A549 (cell line): Measurements from ENCODE around the gene FCRL2. TPM values are rescaled to one million over a fixed set of nuclear protein-coding genes. Genes with fewer than 3 reads are reported as not detected.

ENCODE experiments used
- ATAC-seq, 2 experiments: fragments of 200-7000 bp in 1 of 2; fragments of >200 bp in 1 of 2; cut with Nextera tagmentation in 1 of 2; cut with Tn5 transposase in 1 of 2; 3 replicates each; pipeline versions ENCODE4 v1.8.0 to v1.9.1; 2018 to 2020; ENCODE audit warnings: mild to moderate bottlenecking in 1 of 2, moderate library complexity in 1 of 2
- CTCF ChIA-PET: fragments of 300-600 bp; sonication (Branson Sonifier 250); formaldehyde crosslinking; extraction: SDS; loops from one replicate; lab custom pipeline; 2021; ENCODE audit warnings: antibody characterized with exemption, inconsistent platforms; lab: Yijun Ruan, JAX
- POLR2A ChIA-PET: fragments of 350-600 bp; formaldehyde crosslinking; extraction: SDS; loops from one replicate; lab custom pipeline; 2021; ENCODE audit warnings: antibody characterized with exemption, inconsistent platforms; lab: Yijun Ruan, JAX
- DNase-seq, 2 experiments: peaks; one replicate each; pipeline versions ENCODE4 v3.0.0 to v3.0.0-alpha.2; 2011 to 2016; ENCODE audit warnings: low read depth in 1 of 2, low spot score in 1 of 2
- FAIRE-seq: peaks from 2 replicates; lab custom pipeline; 2011; peaks lifted over from hg19 to GRCh38; lab: Jason Lieb, UNC
- H3K27ac ChIP-seq, 2 experiments: fragments of >200 bp; sonication (Bioruptor Twin); formaldehyde crosslinking; 3 replicates each; pipeline ENCODE4 v1.5.1; 2016 to 2017
- H3K4me1 ChIP-seq: fragments of >200 bp; sonication (Bioruptor Twin); formaldehyde crosslinking; 3 replicates; pipeline ENCODE4 v1.6.1; 2016
- H3K4me2 ChIP-seq: fragments of >200 bp; sonication (Bioruptor Twin); formaldehyde crosslinking; 3 replicates; pipeline ENCODE4 v1.6.1; 2016
- H3K4me3 ChIP-seq: fragments of >200 bp; sonication (Bioruptor Twin); formaldehyde crosslinking; 3 replicates; pipeline ENCODE4 v1.5.1; 2016
- H3K9me3 ChIP-seq: fragments of >200 bp; sonication (Bioruptor Twin); formaldehyde crosslinking; 3 replicates; pipeline ENCODE4 v1.6.1; 2016
- BHLHE40 ChIP-seq: IDR thresholded peaks from 2 replicates; pipeline ENCODE4 v1.6.1; 2012; ENCODE audit warnings: low read depth, low read length, inconsistent platforms
- CEBPB ChIP-seq, 2 experiments: fragments of >200 bp in 1 of 2; sonication (Bioruptor Twin) in 1 of 2; formaldehyde crosslinking in 1 of 2; IDR thresholded peaks; 2 replicates each; pipeline ENCODE4 v1.6.1; 2012 to 2016
- E2F6 ChIP-seq: IDR thresholded peaks from 2 replicates; pipeline ENCODE4 v1.6.1; 2012; ENCODE audit warnings: low read depth, borderline replicate concordance
- EHF ChIP-seq: fragments of 250-450 bp; sonication (Bioruptor Pico); IDR thresholded peaks from 2 replicates; pipeline ENCODE4 v1.5.0; 2020; ENCODE audit warnings: mild to moderate bottlenecking
- EP300 ChIP-seq, 2 experiments: fragments of >200 bp; sonication (Bioruptor Twin); formaldehyde crosslinking; IDR thresholded peaks; 2 replicates in 1 of 2; 3 replicates in 1 of 2; pipeline ENCODE4 v1.6.1; 2016 to 2017
- FOSB ChIP-seq: fragments of 250-450 bp; sonication (Bioruptor Pico); IDR thresholded peaks from 2 replicates; pipeline ENCODE4 v1.5.0; 2020; ENCODE audit warnings: mild to moderate bottlenecking, moderate library complexity
- FOSL2 ChIP-seq, 2 experiments: fragments of 450-650 bp in 1 of 2; fragments of >200 bp in 1 of 2; sonication (Bioruptor Twin) in 1 of 2; formaldehyde crosslinking; IDR thresholded peaks; 2 replicates each; pipeline versions ENCODE4 v1.5.0 to v1.6.1; 2016 to 2020; ENCODE audit warnings: mild to moderate bottlenecking in 1 of 2, moderate library complexity in 1 of 2
- FOXS1 ChIP-seq: fragments of 250-450 bp; sonication (Bioruptor Pico); IDR thresholded peaks from 2 replicates; pipeline ENCODE4 v1.5.0; 2020; ENCODE audit warnings: mild to moderate bottlenecking, moderate library complexity
- HDAC2 ChIP-seq: fragments of 200-600 bp; sonication (generic); IDR thresholded peaks from 2 replicates; pipeline ENCODE4 v1.6.1; 2016
- HES2 ChIP-seq: fragments of >200 bp; sonication (Bioruptor Twin); formaldehyde crosslinking; IDR thresholded peaks from 2 replicates; pipeline ENCODE4 v1.6.1; 2016
- HMGXB4 ChIP-seq: fragments of 250-450 bp; sonication (Bioruptor Pico); IDR thresholded peaks from 2 replicates; pipeline ENCODE4 v1.5.0; 2021; ENCODE audit warnings: mild to moderate bottlenecking, moderate library complexity, borderline replicate concordance
- JUN ChIP-seq, 2 experiments: fragments of >200 bp; sonication (Bioruptor Twin); formaldehyde crosslinking; IDR thresholded peaks; 2 replicates in 1 of 2; 3 replicates in 1 of 2; pipeline ENCODE4 v1.6.1; 2016 to 2017
- MYC ChIP-seq: IDR thresholded peaks from 2 replicates; pipeline ENCODE4 v1.6.1; 2012; ENCODE audit warnings: mild to moderate bottlenecking, inconsistent platforms, low read length, improper control_type of control experiment, borderline replicate concordance
- PBX3 ChIP-seq: IDR thresholded peaks from 2 replicates; pipeline ENCODE4 v1.6.1; 2012
- RAD21 ChIP-seq, 2 experiments: fragments of >200 bp in 1 of 2; sonication (Bioruptor Twin) in 1 of 2; formaldehyde crosslinking in 1 of 2; IDR thresholded peaks in 1 of 2; conservative IDR thresholded peaks in 1 of 2; 2 replicates in 1 of 2; 3 replicates in 1 of 2; pipeline ENCODE4 v1.6.1; 2012 to 2018; ENCODE audit warnings: inconsistent platforms in 1 of 2
- RCOR1 ChIP-seq: fragments of 150-350 bp; IDR thresholded peaks from 2 replicates; pipeline ENCODE4 v1.6.1; 2014; ENCODE audit warnings: antibody characterized with exemption, low read length, low read depth
- REST ChIP-seq: fragments of 200-600 bp; sonication (generic); IDR thresholded peaks from 2 replicates; pipeline ENCODE4 v1.6.1; 2016; ENCODE audit warnings: antibody characterized with exemption, mild to moderate bottlenecking, moderate library complexity
- RNF2 ChIP-seq: fragments of 200-600 bp; sonication (generic); IDR thresholded peaks from 2 replicates; pipeline ENCODE4 v1.6.1; 2016; ENCODE audit warnings: low read depth, mild to moderate bottlenecking, antibody characterized with exemption, moderate library complexity, borderline replicate concordance
- WGBS: methylation state at CpG from one replicate; pipeline ENCODE4 v1.1.6; 2017; ENCODE audit errors: missing lambda C conversion rate; 5-methylcytosine and 5-hydroxymethylcytosine counted together
- polyA plus RNA-seq, 4 experiments: library from polyadenylated mRNA; depleted of rRNA in 3 of 4; stranded (reverse); fragments of >200 nt; fragmentation: RNase III in 1 of 4; extraction: RNeasy Plus Mini Kit Qiagen cat#74134 plus additional on column Dnase treatment in 1 of 4; gene quantifications; 2 replicates in 3 of 4; 3 replicates in 1 of 4; pipeline ENCODE4 v1.2.3, GENCODE V29; 2011 to 2017

Gene FCRL2
- polyA plus RNA-seq, 2 of the 4 experiments (the other 2 are of a cell fraction), result not detected

- ATAC-seq, result no peak
- DNase-seq, result no peak
- H3K4me2 ChIP-seq, result no peak overlapping the region
- no peak for FAIRE-seq
- no peak for TF ChIP-seq HES2
- no peak for TF ChIP-seq CEBPB (IDR thresholded peaks at IDR 0.05)
- peaks cover 5% of the 10 kb centered on the region; the same call in 1 of the 3 replicates for H3K9me3 ChIP-seq
- H3K27ac ChIP-seq, result no peak overlapping the region
- WGBS, result 13% methylated on average over 2 of the region's 2 CpGs
- ChIA-PET CTCF (no interaction called here), POLR2A (no interaction called here)
- H3K4me3 ChIP-seq, result no peak overlapping the region
- H3K4me1 ChIP-seq, result no peaks in the 10 kb centered on the region
Observed at GRCh38 chr1:157725221-157725577, 51.7 kb downstream of the FCRL2 start.

- ATAC-seq (no peak), DNase-seq (no peak), FAIRE-seq (no peak)
- CTCF ChIA-PET, result no interaction called here
- no peak overlapping the region for H3K4me3 ChIP-seq
- no peak overlapping the region for H3K27ac ChIP-seq
- TF ChIP-seq FOSL2 (IDR thresholded peaks at IDR 0.05), result no peak
- no peak for TF ChIP-seq FOSL2 (CRISPR knock-in tag; IDR thresholded peaks at IDR 0.05)
- no peak for TF ChIP-seq RNF2
- no peak for TF ChIP-seq JUN (IDR thresholded peaks at IDR 0.05)
- TF ChIP-seq PBX3, result no peak
- TF ChIP-seq HMGXB4, result no peak
- TF ChIP-seq E2F6, result no peak
- TF ChIP-seq RAD21 (conservative IDR thresholded peaks at IDR 0.05 in 1 of 2, IDR thresholded peaks at IDR 0.05 in 1 of 2), result no peak
- no peak for TF ChIP-seq CEBPB (IDR thresholded peaks at IDR 0.05)
- no peak for TF ChIP-seq BHLHE40
- no peak for TF ChIP-seq HDAC2
- no peak for TF ChIP-seq RCOR1
- no peak for TF ChIP-seq REST
- TF ChIP-seq FOSB (CRISPR knock-in tag), result no peak
- TF ChIP-seq FOXS1 (CRISPR knock-in tag), result no peak
- no peak for TF ChIP-seq MYC
- TF ChIP-seq EHF (CRISPR knock-in tag), result no peak
- no peak for TF ChIP-seq EP300 (IDR thresholded peaks at IDR 0.05)
- no peaks in the 10 kb centered on the region for H3K4me1 ChIP-seq
- 16% methylated on average over 2 of the region's 2 CpGs for WGBS
- H3K4me2 ChIP-seq, result no peak overlapping the region
- POLR2A ChIA-PET, result no interaction called here
- H3K9me3 ChIP-seq, result peaks cover 5% of the 10 kb centered on the region; the same call in 1 of the 3 replicates
Observed at GRCh38 chr1:157724537-157725220, 52.3 kb downstream of the FCRL2 start.
